Mesodermal cell (in vitro differentiated cells): ENCODE data around the gene PEMT.
"Not testable (repeated sequence)": the region's sequence is repeated elsewhere in the genome, so short reads cannot be mapped to it uniquely, and the experiment has no call there.

ENCODE experiments used
- H3K27ac ChIP-seq: 2 replicates; pipeline ENCODE4 v1.7.0; 2013; ENCODE audit warnings: mild to moderate bottlenecking, low read depth, low read length, moderate library complexity; ENCODE audit not compliant: severe bottlenecking
- H3K36me3 ChIP-seq: 2 replicates; pipeline ENCODE4 v1.7.1; 2013; ENCODE audit warnings: mild to moderate bottlenecking, low read length, moderate library complexity; ENCODE audit not compliant: control insufficient read depth, insufficient read depth
- H3K4me1 ChIP-seq: one replicate; pipeline ENCODE4 v1.7.1; 2013; ENCODE audit warnings: mild to moderate bottlenecking, low read length; ENCODE audit not compliant: insufficient read depth, control insufficient read depth, poor library complexity, severe bottlenecking
- H3K4me3 ChIP-seq: 2 replicates; pipeline ENCODE4 v1.7.0; 2013; ENCODE audit warnings: low read length, control low read depth, mild to moderate bottlenecking; ENCODE audit not compliant: insufficient read depth, poor library complexity, severe bottlenecking; ENCODE audit errors: extremely low read depth
- H3K9me3 ChIP-seq: 2 replicates; pipeline ENCODE4 v1.7.1; 2013; ENCODE audit warnings: mild to moderate bottlenecking, low read length, moderate library complexity; ENCODE audit not compliant: control insufficient read depth
- WGBS, 2 experiments: methylation state at CpG; one replicate each; pipeline ENCODE4 v1.1.5; 2013; ENCODE audit warnings: missing lambda C conversion rate in 2 of 2; ENCODE audit not compliant: insufficient coverage in 2 of 2; 5-methylcytosine and 5-hydroxymethylcytosine counted together

Gene PEMT

DNA sequence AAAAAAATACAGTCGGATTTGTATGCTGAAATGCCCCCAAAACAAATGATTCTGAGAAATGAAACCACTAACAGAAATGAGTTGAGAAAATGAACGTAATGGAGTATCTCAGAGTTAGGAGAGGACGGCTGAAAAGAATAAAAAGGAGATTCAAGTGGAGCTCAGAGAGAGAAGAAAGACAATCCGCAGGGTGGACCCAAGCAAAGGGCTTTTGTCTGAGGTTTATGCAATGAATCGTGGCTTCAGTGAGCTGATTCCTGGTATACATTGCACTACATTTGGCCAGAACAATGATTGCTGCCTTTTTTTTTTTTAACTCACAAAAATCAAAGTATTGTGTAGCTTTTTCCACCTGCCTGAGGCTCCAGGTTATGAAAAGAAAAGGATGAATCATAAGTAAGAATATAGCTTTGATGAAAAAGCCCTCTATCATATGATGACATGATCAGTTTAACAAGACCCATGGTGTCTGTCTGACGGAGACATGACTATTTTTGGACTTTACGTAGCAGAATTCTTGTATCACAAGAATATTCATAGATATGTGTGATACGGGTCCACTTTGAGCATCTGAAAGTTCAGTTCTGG, 119.1 kb downstream of the PEMT start:
- Histone ChIP-seq H3K27ac (no peak overlapping the region), H3K9me3 (no peaks in the 10 kb centered on the region), H3K36me3 (no peaks in the 10 kb centered on the region), H3K4me1 (no peaks in the 10 kb centered on the region), H3K4me3 (no peak overlapping the region)
- 74 to 80% methylated on average over 4 to 8 of the region's 8 CpGs for WGBS, 2 experiments

DNA sequence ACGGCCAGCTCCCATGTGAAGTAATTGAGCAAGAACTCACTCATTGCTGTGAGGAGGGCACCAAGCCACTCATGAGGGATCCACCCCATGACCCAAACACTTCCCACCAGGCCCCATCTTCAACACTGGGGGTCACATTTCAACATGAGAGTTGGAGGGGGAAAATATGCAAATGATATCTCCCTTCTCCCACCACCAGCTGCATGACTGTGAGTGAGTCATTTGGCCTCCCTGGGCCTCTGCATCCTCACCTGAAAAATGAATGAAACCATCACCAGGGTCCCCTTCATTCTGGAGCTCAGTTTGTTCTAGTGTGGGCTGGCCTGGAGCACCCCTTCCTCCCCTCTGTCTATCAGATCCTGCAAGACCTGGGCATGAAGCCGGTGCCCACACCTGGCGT, 121.5 kb downstream of the PEMT start:
- WGBS, 2 experiments = 100% methylated on average over 2 of the region's 3 CpGs; no CpG with 5 or more reads in 1 of the 2 experiments
- Histone ChIP-seq H3K4me3 (no peak overlapping the region), H3K27ac (no peak overlapping the region), H3K9me3 (no peaks in the 10 kb centered on the region), H3K36me3 (no peaks in the 10 kb centered on the region), H3K4me1 (no peaks in the 10 kb centered on the region)

DNA sequence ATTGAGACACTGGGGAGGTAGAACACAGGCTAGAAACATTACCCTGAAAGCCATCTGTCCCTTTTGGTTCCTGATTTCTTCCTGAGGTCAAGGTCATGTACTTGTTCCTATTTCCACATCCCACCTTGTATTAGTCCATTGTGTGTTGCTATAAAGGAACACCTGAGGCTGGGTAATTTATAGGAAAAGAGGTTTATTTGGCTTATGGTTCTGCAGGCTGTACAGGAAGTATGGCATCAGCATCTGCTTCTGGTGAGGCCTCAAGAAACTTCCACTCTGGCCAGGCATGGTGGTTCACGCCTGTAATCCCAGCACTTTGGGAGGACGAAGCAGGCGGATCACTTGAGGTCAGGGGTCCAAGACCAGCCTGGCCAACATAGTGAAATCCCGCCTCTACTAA, 122.2 kb downstream of the PEMT start:
- Histone ChIP-seq H3K9me3 (no peaks in the 10 kb centered on the region), H3K27ac (no peak overlapping the region), H3K4me3 (no peak overlapping the region), H3K4me1 (no peaks in the 10 kb centered on the region), H3K36me3 (no peaks in the 10 kb centered on the region)
- 82 to 96% methylated on average over 4 of the region's 4 CpGs for WGBS, 2 experiments

DNA sequence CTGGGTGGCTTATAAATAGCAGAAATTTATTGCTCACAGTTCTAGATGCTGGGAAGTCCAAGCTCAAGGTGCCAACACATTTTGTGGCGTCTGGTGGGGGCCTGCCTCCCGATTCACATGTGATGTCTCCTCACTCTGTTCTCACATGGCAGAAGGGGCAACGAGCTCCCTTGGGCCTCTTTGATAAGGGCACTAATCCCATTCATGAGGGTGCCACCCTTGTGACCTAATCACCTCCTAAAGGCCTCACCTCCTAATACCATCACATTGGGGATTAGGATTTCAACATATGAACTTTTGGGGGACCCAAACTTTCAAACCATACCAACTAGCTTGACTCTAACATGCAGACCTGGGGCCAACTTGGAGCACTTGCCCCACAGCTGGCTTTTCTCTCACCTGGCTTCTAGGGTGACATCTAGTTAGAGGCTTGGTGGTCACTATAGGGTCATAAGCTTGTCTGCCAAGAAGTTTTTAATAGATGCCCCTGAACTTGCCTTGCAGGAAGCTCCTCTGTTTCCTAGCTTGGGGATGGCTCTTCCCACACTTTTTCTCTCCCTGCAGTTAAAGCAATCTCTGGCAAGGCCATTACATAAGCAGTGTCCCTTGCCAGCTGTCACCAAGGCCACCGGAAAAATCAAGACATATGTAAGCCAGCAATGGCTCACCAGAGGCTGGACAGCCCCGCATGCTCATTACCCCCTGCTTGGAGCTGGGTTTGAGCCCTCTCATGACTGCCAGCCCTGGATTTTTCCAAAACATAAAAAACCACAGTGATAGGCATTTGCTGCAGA, 123.1 kb downstream of the PEMT start:
- Histone ChIP-seq H3K4me1 (no peaks in the 10 kb centered on the region), H3K36me3 (no peaks in the 10 kb centered on the region), H3K9me3 (no peaks in the 10 kb centered on the region), H3K27ac (no peak overlapping the region), H3K4me3 (no peak overlapping the region)
- WGBS, 2 experiments = 84 to 86% methylated on average over 3 to 5 of the region's 5 CpGs

- H3K4me3 ChIP-seq = no peak overlapping the region
- WGBS, 2 experiments = 70 to 79% methylated on average over 3 to 5 of the region's 5 CpGs
- H3K27ac ChIP-seq = no peak overlapping the region
- no peaks in the 10 kb centered on the region for H3K36me3 ChIP-seq
- no peaks in the 10 kb centered on the region for H3K4me1 ChIP-seq
- H3K9me3 ChIP-seq = no peaks in the 10 kb centered on the region
Observed at GRCh38 chr17:17467720-17468119, 123.8 kb downstream of the PEMT start.

- Histone ChIP-seq H3K9me3 (no peaks in the 10 kb centered on the region), H3K4me1 (no peaks in the 10 kb centered on the region), H3K27ac (no peak overlapping the region), H3K4me3 (no peak overlapping the region), H3K36me3 (no peaks in the 10 kb centered on the region)
- WGBS, 2 experiments = 82 to 85% methylated on average over 3 to 5 of the region's 5 CpGs
Observed at GRCh38 chr17:17467016-17467415, 124.5 kb downstream of the PEMT start.

DNA sequence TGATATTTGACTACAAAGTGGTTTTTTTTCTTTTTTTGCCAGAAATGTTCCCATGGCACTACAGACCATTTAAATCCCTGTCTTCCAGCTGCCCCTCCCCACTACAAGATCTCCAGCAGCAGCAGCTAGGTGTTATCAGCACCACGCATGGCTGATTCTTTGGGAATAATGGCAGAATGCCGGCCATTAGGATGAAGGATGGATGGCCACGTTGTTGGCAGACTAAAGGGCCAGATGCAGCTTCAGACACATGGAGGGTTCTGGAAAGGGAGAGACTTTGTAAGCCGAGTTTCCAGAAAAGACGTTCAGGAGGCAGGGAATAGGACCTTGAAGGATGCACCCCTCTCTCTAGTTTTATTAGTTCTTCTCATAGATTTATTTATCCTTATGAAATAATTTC, 125.0 kb downstream of the PEMT start:
- Histone ChIP-seq H3K4me1 (no peaks in the 10 kb centered on the region), H3K36me3 (no peaks in the 10 kb centered on the region), H3K27ac (no peak overlapping the region), H3K9me3 (no peaks in the 10 kb centered on the region), H3K4me3 (no peak overlapping the region)
- whole genome bisulfite sequencing, 2 experiments = 40 to 63% methylated on average over 1 to 2 of the region's 5 CpGs

- not testable (repeated sequence) for H3K4me1 ChIP-seq, H3K27ac ChIP-seq, H3K9me3 ChIP-seq, H3K4me3 ChIP-seq, H3K36me3 ChIP-seq
- no CpG with 5 or more reads among the region's 1 CpG for whole genome bisulfite sequencing, 2 experiments
Observed at GRCh38 chr17:17465878-17466277, 125.6 kb downstream of the PEMT start.

DNA sequence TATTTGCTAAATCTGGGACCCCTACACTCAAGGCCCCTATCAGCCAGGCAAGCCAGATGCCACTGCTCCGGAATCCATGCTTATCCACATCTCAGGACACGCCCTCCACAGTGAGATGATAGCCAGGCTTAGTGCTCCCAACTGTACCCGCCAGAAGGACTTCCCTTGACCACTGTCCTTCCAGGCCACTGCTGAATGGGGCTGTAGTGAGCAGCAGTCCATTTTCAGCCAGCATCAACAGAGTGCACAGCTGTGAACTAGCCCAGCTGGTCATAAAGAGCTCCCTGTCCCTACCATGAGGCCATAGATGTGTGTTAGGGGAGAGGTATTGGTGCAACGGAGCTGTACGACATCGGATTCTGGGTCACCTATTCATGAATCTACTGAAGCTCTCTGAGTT, 127.7 kb downstream of the PEMT start:
- Histone ChIP-seq H3K4me3 (no peak overlapping the region), H3K27ac (no peak overlapping the region), H3K9me3 (peaks cover 6% of the 10 kb centered on the region), H3K36me3 (no peaks in the 10 kb centered on the region), H3K4me1 (no peaks in the 10 kb centered on the region)
- WGBS, 2 experiments = 94 to 100% methylated on average over 3 to 5 of the region's 6 CpGs

DNA sequence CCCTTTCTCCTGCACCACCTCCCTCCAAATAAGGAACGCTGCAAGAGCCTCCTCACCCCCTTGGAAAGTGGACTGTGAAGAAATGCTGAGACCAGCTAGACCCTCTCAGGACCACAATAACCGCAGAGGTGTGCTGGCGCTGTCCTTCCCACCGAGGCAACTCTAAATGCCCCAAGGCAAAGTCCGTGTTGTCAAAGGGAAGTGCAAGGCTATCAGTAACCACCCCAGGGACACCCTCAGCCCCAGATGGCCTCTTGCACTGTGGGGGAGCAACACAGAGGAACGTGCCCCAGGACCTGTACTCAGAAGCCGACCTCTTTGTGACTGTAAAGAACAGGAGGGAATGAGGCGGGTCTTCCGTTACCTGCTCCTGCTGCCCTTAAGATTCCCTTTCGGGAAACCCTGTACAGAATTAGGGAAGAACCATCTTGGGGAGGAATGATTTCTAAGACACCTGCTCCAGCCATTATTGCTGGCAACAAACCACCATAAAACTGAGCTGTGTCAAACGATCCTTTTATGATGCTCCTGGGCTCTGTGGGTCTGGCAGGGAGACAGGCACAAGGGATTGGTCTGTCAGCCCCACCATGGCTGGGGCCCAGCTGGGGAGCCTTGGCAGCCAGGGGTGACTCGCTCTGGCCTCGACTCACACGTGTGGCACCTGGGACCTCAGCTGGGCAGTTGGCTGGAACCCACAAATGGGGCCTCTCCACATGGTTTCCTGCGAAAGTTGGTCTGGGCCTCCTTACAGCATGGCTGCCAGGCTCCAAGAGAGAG, 129.3 kb downstream of the PEMT start:
- no peaks in the 10 kb centered on the region for H3K4me1 ChIP-seq
- WGBS, 2 experiments = 80 to 86% methylated on average over 14 of the region's 15 CpGs
- peaks cover 6% of the 10 kb centered on the region for H3K9me3 ChIP-seq
- no peak overlapping the region for H3K27ac ChIP-seq
- H3K36me3 ChIP-seq = no peaks in the 10 kb centered on the region
- no peak overlapping the region for H3K4me3 ChIP-seq
